HG03025 (cell line): Measurements from ENCODE around the gene CFAP68.
"Not testable (repeated sequence)": the region's sequence is repeated elsewhere in the genome, so short reads cannot be mapped to it uniquely, and the experiment has no call there.

ENCODE experiments used
- ATAC-seq: cut with Tn5 transposase; IDR thresholded peaks from one replicate; pipeline ENCODE4 v1.9.1; 2021; ENCODE audit warnings: mild to moderate bottlenecking, moderate library complexity; ENCODE audit not compliant: unreplicated experiment, low FRiP score

The CFAP68 gene

GRCh38 chr11:111870113-111870512 lies 9.2 kb upstream of the CFAP68 start:
- ATAC-seq = no peak

GRCh38 chr11:111870522-111870885 lies 8.8 kb upstream of the CFAP68 start:
- ATAC-seq = peak; percentile 15

GRCh38 chr11:111870886-111871692 lies 8.3 kb upstream of the CFAP68 start, which contains the start of gene ALG9:
Gene ALG9, minus strand, starts transcription at chr11:111871581. Its CDS starts 99 bp downstream, at chr11:111871482.
- ATAC-seq = peak; percentile 89

DNA sequence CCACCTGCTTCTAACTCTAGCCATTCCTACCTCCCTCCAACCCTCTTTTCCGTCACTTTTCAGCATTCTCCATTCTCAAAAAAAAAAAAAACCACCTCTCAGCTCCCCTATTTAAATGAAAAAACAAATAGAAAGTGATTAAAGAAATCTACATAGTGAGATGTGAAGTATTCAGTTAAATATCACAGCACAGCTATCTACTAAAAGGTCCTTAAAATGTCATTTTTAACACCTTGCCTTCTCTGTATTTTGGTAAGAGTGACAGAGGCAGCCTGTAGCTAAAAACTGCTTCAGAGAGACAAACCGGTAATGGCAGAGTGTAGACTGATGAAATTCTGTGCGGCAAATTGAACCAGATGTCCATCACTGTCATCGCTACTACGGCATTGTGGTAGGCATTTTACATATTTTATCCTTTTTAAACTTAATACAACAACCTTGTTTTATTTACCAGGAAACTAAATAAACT lies 7.6 kb upstream of the CFAP68 start:
- no peak for ATAC-seq

GRCh38 chr11:111878385-111878848 lies 924 bp upstream of the CFAP68 start:
- ATAC-seq = peak; percentile 7

- no peak for ATAC-seq
Measured at GRCh38 chr11:111879637-111879960, 258 bp downstream of the CFAP68 start.

- ATAC-seq = no peak
Measured at GRCh38 chr11:111882202-111882601, 2.9 kb downstream of the CFAP68 start.

DNA sequence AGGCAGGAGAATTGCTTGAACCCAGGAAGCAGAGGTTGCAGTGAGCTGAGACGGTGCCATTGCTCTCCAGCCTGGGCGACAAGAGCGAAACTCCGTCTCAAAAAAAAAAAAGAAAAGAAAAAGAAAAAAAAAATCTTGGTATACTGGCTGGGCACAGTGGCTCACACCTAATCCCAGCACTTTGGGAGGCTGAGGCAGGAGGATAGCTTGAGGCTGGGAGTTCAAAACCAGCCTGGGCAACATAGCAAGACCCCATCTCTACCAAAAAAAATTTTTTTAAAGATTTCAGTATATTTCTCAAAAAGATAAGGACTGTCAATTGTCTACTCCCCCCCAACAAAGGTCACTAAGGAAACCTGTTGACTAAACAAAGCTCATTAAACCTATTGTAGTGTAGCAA lies 5.7 kb downstream of the CFAP68 start:
- not testable (repeated sequence) for ATAC-seq

GRCh38 chr11:111886032-111886431 lies 6.7 kb downstream of the CFAP68 start:
- no peak for ATAC-seq

- no peak for ATAC-seq
Measured at GRCh38 chr11:111886844-111887243, 7.5 kb downstream of the CFAP68 start.

DNA sequence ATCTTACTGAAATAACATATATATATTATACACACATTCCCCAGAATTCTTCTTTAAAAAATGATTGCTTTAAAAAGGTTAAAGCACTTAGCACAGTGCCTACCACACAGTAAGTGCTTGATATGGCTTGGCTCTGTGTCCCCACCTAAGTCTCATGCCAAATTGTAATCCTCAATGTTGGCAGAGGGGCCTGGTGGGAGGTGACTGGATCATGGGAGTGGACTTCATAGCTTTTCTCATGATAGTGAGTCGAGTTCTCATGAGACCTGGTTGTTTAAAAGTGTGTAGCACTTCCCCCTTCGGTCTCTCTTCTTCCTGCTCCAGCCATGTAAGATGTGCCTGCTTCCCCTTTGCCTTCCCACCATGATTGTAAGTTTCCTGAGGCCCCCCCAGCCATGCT lies 26.1 kb downstream of the CFAP68 start:
- ATAC-seq = no peak

DNA sequence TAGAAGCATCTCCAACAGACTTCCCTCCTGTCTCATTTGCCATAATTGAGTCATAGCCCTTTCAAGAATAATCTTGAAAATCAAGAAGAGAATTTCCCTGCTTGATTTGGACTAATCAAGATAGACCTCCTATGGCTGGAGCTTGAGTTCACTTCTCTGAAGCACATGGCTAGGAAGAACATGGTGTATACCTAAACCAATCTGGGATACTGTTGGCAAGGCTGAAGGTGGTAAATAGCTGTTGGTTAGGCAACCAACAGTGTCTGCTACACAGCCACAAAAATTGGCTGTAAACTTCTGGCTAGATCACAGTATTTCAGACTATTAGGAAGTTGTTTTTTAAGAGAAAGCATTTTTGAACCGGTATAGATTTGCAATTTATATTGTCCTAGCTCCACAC lies 27.3 kb downstream of the CFAP68 start:
- no peak for ATAC-seq

DNA sequence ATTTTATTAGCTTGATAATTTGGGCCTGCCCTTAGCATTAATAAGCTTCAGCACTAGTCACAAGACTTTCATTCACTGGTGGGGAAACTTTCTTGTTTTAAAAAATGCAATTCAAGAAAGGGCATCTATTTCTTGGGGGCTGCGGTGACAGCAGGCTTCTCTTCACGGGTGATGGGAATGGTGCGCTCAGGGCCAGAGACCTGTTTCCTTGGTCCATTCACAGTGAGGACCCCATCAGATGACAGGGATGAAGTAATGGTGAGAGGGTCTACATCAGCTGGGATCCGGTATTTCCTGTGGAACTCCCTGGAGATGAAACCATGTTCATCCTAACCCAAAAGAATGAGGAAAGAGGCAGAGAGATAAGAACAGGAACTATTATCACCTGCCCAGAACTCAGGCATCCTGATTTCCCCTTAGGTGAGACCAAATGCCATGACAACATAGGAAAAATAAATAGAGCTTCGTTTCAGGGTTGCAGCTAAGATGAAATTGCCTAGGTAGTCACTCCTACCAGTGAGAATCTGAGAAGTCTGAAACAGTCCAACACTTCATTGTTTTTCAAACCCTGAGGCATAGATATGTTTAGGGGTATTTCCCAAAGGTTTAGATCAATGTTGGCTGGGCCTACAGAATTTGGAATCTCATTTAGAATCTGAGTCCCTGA lies 29.4 kb downstream of the CFAP68 start:
- ATAC-seq = no peak

DNA sequence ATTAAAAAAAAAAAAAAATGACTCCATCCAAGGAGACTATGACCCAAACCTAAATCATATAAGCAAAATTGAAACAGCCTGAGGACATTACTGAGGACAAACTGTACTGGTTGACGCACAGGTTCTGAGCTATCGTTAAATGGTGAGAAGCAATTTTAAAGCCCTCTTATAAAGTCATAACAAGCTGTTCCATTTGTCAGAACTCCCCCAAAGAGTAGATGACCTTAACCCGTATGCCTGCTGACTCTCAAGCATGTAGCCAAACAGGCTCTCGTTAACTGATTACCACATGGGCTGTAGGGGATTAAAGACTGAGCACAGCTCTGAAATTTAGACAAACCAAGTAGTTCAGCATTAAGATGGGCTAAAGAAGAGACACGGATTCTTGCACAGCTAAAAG lies 30.0 kb downstream of the CFAP68 start:
- ATAC-seq = no peak

DNA sequence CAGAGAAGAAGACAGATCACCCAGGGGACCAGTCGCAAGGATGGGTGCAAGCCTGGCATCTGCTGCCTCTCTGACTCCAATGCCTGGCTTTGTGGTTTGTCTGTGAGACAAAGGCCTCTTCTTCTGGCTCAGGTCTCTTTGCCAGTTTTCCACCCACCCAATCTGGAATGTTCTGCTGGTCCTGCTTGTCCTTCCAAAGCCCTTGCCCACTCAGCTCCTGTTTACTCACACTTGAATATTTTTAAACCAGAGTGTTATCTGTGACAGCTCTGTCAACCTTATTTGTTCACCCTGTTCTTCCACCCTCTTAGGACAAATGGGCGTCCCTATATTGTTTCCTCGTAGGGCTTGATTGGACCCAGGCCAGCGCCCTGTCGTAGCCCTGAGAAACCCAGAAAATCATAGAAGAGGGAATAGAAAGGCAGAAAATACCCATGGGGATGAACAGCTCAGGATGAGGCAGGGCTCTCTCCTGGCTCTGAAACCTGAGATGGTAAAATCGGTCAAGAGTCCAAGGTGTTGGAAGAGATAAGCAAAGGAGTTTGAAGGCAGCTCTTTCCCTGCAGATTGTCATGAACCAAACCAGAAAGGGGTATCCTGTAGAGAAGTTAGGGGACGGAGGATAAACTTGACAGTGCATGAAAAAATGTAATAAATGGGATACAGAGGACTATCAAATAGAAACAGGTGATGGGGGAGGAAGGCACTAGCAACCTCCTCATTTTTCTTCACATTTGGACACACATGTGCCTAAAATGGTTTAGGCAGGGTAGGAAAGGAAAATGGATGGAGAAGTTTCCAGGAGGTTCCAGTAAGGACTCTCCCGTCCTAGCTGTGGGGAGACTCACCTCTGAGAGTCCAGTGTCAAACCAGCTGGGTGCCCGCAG lies 31.6 kb downstream of the CFAP68 start:
- no peak for ATAC-seq

GRCh38 chr11:111911563-111912401 lies 32.4 kb downstream of the CFAP68 start, which contains the start of gene CRYAB:
Gene CRYAB, minus strand, starts transcription at chr11:111911770. Its CDS starts 46 bp downstream, at chr11:111911724.
- no peak for ATAC-seq

DNA sequence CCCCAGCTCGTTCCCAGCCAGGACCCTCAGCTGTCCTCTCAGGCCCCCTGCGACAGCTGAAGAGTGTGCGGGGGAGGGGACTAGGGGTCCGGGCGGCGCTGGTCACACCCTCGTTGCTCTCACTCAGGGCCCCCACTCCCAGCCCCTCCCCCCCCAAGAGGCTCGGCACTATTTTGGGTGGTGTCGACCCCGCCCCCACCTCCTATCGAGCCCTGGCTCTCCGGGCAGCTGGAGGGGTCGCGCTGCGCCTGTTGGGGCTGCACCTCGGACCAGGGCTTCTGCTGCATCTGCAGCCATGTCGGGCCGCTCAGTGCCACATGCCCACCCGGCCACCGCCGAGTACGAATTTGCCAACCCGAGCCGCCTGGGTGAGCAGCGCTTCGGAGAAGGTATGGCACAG lies 33.2 kb downstream of the CFAP68 start, which contains the start of gene HSPB2:
HSPB2 (plus strand) TSS at position 200 of the 400 bp plus-strand sequence; CDS start at position 296, 96 bp downstream.
- no peak for ATAC-seq

- no peak for ATAC-seq
Measured at GRCh38 chr11:111913031-111913861, 33.9 kb downstream of the CFAP68 start.

DNA sequence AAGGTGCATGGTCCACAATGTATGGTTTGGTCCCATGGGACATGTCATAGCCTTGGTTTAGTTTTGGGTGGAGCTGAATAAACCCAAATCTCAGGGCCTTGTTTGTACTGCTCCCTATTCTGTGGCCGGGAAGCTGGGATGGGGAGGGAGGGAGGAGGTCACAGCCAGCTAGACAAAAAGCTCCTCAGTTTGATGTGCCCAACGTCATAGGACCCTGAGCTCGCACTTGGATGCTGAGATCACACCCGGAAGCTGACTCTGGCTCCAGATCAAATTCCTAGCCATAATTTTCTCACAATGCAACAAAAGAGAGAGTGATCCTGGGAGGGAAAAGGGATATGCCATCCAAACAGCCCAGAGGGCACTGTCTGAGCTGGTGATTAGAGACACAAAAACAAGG lies 34.7 kb downstream of the CFAP68 start:
- ATAC-seq = no peak
